ENCODE measurements around the gene REX1BD.
"Not testable (repeated sequence)": the region's sequence is repeated elsewhere in the genome, so short reads cannot be mapped to it uniquely, and the experiment has no call there.

REX1BD gene

GRCh38 chr19:18577365-18577914 is 11.2 kb upstream of the REX1BD start:
- no peak for DNase-seq (ENCODE audit: low read depth)

GRCh38 chr19:18580311-18580710 is 8.3 kb upstream of the REX1BD start:
- no peak for DNase-seq (ENCODE audit: low read depth)

- DNase-seq (ENCODE audit: low read depth): no peak
These were observed 2.3 kb upstream of the REX1BD start for GRCh38 chr19:18586306-18586705.

DNA sequence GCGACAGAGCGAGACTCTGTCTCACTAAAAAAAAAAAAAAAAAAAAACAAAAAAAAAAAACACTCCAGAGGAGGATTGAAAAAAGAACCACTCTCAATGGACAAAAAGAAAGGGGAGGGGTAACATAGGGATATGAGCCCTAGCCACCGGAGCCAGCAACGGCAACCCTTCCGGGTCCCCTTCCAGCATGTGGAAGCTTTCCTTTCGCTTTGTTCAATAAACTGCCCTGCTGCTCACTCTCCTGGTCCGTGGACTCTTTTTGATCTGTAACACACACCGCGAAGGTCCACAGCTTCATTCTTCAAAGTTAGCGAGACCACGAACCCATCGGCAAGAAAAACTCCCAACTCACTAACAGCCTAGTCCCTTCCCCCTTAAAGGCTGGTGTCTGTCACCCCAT is 1.0 kb upstream of the REX1BD start:
- no peak for DNase-seq (ENCODE audit: low read depth)

- DNase-seq (ENCODE audit: low read depth): no peak
These were observed 512 bp upstream of the REX1BD start for GRCh38 chr19:18587962-18588610.

DNA sequence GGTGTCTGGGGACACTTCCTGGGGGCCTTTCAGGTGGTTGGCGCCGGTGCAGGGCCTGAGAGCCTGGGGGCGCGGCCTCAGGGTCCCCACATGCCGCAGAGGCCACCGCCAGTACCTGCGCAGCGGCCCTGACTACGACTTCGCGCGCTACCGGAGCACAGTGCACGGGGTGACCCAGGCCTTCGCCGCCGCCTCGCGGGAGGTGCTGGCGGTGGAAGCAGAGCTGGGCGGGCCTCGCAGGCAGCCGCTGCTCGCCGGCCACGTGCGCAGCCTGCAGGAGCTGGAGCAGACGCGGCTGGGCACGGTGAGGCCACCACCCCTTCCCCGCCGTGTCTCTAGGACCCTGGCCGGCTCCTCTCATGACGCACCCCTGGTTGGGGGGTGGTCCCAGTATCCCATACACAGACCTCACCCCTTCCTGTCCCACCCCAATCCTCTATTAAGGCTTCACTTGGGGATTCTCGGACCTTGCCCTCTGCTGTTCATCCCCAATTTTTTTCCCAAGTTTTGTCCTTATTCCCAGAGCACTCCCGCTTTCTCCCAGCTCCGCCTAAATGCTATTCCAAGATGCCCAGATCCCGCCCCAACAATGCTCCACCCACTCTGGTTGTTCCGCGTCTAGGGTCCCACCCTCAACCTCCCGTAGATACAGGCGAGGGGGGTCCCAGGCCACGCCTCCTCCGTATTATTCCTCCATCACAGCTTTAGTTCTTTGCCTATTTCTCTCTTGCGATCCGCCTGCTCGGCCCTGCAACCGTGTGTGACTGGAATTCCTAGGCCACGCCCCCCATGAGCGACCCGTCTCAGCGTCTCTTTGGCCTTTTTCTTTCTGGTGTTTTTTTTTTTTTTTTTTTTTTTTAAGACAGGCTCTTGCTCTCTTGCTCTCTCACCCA is 1.0 kb downstream of the REX1BD start:
- DNase-seq (ENCODE audit: low read depth): no peak

DNA sequence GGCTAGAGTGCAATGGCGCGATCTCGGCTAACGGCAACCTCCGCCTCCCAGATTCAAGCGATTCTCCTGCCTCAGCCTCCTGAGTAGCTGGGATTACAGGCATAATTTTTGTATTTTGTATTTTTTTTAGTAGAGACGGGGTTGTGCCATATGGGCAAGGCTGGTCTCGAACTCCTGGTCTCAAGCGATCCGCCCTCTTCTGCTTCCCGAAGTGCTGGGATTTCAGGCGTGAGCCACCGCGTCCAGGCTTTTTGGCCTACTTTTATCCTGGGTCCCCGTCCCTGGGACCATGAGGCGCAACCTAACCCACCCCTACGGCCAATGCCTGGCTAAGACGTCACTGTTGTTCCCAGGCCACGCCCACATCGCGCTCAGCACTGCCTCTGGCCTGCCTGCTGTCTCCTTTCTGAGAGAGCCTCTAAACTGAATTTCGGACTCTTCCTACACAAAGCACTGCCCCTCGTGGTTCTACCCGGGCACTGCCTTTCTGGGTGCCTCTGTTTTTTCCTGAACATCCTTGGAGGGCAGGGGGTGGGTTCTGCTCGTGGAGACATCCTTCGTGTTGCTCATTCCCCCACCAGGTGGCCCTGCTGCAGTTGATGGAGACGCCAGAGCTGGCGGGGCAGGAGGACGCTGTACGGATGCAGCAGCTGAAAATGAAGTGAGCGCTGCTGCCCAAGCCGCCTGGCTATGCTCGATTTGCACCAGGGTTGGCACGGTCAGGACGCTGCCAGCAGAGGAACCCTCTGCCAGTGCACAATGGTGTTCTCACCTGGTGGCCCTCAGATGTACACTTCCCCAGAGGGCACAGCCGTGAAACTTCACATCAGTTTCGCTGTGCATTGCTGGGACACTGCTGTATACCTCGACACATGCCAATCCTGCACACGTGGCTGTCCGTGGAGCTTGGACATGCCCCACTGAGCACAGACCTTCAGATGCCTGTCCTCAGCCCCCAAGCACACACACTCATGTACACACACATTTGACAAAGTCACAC is 2.0 kb downstream of the REX1BD start:
- no peak for DNase-seq (ENCODE audit: low read depth)

DNA sequence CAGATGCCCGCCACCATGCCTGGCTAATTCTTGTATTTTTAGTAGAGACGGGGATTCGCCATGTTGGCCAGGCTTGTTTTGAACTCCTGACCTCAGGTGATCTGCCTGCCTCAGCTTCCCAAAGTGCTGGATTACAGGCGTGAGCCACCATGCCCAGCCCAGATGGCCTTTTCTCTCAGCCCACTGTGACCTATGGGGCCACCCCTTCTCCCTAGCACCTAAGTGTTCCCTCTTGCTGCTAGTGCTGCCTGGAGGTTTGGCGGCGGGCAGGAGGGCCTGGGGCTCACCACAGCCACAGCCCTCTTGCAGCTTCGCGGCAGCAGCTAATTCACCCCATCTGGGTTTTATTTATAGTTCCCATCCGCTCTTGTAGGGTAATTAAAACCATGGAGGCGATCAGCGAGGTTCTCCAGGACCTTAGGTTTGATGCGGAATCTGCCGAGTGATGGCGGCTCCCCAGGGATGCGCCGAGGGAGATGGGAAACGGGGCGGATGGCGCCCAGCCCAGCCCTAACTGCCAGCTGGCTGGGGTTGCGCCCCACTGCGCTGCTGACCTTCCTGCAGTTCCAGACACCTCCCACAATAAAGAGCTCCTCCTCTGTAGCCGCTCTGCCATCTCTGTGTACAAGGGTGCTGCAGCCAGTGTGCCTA is 3.3 kb downstream of the REX1BD start:
- no peak for DNase-seq (ENCODE audit: low read depth)

GRCh38 chr19:18592732-18593131 is 4.1 kb downstream of the REX1BD start:
- DNase-seq (ENCODE audit: low read depth): not testable (repeated sequence)

GRCh38 chr19:18593367-18594095 is 4.9 kb downstream of the REX1BD start:
- no peak for DNase-seq (ENCODE audit: low read depth)

- DNase-seq (ENCODE audit: low read depth): no peak
These were observed 5.7 kb downstream of the REX1BD start for GRCh38 chr19:18594096-18594823.

DNA sequence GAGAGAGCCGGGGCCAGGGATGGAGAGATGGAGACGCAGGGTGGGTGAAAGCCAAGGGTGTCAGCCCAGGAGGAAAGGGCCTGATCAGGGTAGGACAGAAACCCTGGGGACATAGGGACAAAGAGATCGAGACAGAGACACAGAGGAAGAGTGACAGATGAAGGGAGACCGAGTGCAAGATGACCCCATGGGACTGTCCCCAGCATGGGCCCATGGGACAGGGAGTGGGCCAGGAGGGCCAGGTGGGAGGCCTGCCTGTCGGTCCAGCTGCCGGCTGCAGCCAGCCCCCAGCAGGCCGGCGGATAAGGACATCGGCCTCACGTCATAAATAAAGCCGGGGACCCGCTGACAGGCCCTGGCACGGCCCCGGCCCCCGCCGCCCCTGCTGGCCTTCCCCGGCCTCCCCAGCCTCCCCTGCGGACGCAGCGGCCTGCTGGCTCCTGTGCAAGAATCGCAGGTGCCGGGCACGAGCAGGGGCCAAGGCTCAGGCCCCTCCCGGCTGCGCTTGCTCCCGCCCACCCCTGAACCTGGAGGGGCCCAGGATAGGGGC is 6.3 kb downstream of the REX1BD start:
- no peak for DNase-seq (ENCODE audit: low read depth)

DNA sequence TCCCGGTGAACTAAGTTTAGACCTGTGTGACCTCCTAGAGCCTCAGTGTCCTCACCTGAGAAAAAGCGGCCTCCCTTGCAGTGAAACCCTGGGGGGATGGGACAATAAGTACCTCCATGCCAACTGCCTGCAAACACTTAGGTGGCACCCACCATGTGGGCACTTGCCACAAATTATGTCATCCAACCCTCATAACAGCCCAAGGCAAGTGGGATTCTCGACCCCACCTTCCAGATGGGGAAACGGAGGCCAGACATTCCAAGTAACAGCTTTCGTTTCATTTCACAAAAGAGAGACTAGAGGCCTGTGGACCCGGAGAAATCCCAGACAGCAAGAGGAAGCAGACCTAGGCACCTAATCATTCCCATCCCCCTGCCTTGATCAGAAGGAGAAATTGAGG is 6.9 kb downstream of the REX1BD start:
- no peak for DNase-seq (ENCODE audit: low read depth)

- no peak for DNase-seq (ENCODE audit: low read depth)
These were observed 8.2 kb downstream of the REX1BD start for GRCh38 chr19:18596752-18597157.

DNA sequence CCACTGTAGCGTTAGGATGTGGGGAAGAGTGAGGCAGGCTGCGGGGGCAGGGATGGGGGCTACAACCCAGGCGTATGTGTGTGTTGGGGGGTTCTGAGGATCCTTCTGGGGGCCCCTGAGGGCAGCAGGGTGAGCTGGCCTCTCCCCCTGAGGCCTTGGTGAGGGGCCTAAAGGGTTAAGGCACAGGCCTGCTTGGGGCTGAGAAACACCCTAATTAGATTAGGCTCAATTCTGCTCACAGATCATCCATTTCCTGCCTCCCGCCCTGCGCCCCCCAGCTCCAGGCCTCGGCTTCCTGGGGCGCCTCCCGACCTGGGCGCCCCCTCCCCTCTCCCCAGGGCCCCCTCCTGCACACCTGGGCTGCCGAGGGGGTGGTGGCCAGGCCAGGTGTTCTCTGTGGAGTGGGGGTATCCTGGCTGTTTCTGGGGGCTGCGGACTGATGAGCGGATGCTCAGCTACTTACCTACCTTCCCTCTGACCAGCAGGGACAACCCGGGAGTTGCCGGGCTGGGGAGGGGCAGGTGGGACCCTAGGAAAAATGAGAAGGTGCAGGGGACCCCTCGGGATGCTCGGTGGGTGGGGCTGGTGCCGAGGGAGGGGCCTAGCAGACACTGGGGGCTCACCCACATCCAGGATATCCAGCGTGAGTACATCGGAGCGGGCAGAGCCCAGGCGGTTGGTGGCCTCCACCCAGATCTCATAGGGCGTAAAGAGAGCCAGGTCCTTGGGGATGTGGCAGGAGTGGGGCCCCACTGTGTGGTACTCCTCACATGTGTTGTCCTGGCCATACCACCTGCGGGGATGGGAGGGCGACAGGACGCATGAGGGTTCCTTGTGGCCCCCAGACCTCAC is 9.4 kb downstream of the REX1BD start:
- DNase-seq (ENCODE audit: low read depth): no peak

- no peak for DNase-seq (ENCODE audit: low read depth)
These were observed 10.9 kb downstream of the REX1BD start for GRCh38 chr19:18599485-18599884.

DNA sequence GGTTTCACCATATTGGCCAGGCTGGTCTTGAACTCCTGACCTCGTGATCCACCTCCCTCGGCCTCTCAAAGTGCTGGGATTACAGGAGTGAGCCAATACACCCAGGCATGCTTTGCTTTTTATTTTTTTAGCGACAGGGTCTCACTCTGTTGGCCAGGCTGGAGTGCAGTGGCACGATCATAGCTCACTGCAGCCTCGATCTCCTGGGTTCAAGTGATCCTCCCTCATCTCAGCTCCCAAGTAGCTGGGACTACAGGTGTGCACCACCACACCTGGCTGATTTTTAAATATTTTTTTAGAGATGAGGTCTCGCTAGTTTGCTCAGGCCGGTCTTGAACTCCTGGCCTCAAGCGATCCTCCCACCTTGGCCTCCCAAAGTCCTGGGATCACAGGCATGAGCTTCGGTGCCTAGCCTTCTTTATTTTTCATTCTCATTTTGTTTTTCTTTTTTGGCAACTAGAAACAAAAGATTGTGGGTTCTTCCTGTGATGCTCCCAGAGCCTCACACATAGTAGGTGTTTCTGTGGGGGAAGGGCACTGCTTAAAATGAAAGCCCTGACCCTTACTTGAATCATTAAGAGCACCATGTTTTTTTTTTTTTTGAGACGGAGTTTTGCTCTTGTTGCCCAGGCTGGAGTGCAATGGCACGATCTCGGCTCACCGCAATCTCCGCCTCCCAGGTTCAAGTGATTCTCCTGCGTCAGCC is 12.2 kb downstream of the REX1BD start:
- DNase-seq (ENCODE audit: low read depth): not testable (repeated sequence)

GRCh38 chr19:18601875-18602274 is 13.3 kb downstream of the REX1BD start:
- no peak for DNase-seq (ENCODE audit: low read depth)

All from GM04503 (cell line).